ENCODE measurements around the gene DFFA.

Gene DFFA

GRCh38 chr1:10432910-10433700 is 39.2 kb downstream of the DFFA start:
- Histone ChIP-seq H3K4me3 (ENCODE audit: severe bottlenecking) (no peak overlapping the region), H3K9me3 (ENCODE audit: severe bottlenecking) (no peaks in the 10 kb centered on the region), H3K4me1 (ENCODE audit: insufficient read depth, poor library complexity, severe bottlenecking) (peaks cover 4% of the 10 kb centered on the region), H3K27me3 (ENCODE audit: insufficient read depth, poor library complexity, severe bottlenecking) (no peaks in the 10 kb centered on the region), H3K36me3 (ENCODE audit: low read depth) (peaks cover 4% of the 10 kb centered on the region; the same call in 1 of the 2 replicates), H3K27ac (ENCODE audit: poor library complexity, severe bottlenecking) (no peak overlapping the region)
- ATAC-seq (ENCODE audit: low read depth) (no peak), DNase-seq (ENCODE audit: low spot score) (no peak)
- TF ChIP-seq, protein P1, sequence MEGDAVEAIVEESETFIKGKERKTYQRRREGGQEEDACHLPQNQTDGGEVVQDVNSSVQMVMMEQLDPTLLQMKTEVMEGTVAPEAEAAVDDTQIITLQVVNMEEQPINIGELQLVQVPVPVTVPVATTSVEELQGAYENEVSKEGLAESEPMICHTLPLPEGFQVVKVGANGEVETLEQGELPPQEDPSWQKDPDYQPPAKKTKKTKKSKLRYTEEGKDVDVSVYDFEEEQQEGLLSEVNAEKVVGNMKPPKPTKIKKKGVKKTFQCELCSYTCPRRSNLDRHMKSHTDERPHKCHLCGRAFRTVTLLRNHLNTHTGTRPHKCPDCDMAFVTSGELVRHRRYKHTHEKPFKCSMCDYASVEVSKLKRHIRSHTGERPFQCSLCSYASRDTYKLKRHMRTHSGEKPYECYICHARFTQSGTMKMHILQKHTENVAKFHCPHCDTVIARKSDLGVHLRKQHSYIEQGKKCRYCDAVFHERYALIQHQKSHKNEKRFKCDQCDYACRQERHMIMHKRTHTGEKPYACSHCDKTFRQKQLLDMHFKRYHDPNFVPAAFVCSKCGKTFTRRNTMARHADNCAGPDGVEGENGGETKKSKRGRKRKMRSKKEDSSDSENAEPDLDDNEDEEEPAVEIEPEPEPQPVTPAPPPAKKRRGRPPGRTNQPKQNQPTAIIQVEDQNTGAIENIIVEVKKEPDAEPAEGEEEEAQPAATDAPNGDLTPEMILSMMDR (IDR thresholded peaks at IDR 0.05; ENCODE audit: poor library complexity, severe bottlenecking): no peak

GRCh38 chr1:10431070-10431730 is 41.1 kb downstream of the DFFA start:
- Histone ChIP-seq H3K27me3 (ENCODE audit: insufficient read depth, poor library complexity, severe bottlenecking) (no peaks in the 10 kb centered on the region), H3K36me3 (ENCODE audit: low read depth) (peaks cover 4% of the 10 kb centered on the region; the same call in 1 of the 2 replicates), H3K4me3 (ENCODE audit: severe bottlenecking) (peak overlapping the region; percentile 56), H3K4me1 (ENCODE audit: insufficient read depth, poor library complexity, severe bottlenecking) (peaks cover 4% of the 10 kb centered on the region), H3K9me3 (ENCODE audit: severe bottlenecking) (no peaks in the 10 kb centered on the region), H3K27ac (ENCODE audit: poor library complexity, severe bottlenecking) (peak overlapping the region; percentile 41)
- DNase-seq (ENCODE audit: low spot score) (no peak), ATAC-seq (ENCODE audit: low read depth) (peak; percentile 12; the same call in 2 of the 3 replicates)
- TF ChIP-seq, protein P1 (IDR thresholded peaks at IDR 0.05; ENCODE audit: poor library complexity, severe bottlenecking): no peak

DNA sequence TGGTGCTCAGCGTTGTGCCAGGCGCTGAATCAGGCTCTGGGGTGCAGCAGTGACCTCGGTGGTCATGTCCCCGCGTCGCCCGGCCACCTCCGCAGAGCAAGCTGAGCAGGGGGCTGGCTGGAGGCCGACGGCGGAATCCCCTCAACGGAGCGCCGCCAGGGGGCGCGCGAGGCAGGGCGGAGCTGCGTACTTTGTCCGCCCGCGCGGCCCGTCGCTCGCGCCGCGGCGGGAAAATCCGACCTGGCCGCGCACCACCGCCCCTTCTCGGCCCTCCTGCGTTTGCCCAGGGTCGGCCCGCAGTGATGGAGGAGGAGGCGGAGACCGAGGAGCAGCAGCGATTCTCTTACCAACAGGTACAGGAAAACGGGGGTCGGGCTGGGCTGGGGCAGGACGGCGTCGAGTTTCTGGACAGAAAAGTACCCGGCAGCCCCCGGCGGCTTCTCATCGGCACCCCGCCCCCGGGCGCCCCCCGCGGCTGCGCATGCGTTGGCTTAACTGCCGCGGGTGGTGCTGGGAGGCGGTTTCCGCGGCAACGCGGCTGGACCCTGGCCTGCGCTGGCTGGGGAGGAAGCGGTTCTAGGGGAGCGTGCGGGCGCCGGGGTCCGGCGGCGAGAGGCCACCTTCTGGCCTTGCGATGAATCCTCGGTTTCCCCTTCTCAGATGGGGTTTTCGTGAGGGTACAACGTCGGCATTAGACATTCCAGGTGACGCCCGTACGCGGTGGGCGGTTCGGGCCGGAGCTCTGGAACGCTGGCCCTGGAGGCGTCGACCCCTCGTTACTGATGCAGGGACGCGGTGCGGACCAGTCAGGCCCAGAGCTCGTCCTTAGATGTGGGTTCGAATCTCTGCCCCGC is 41.9 kb downstream of the DFFA start, which contains the start of gene CENPS:
Gene CENPS, plus strand, starts transcription at position 218 of the 854 bp plus-strand sequence. Its CDS starts 85 bp downstream, at position 303.
- Histone ChIP-seq H3K36me3 (ENCODE audit: low read depth) (peaks cover 4% of the 10 kb centered on the region; the same call in 1 of the 2 replicates), H3K9me3 (ENCODE audit: severe bottlenecking) (no peaks in the 10 kb centered on the region), H3K4me3 (ENCODE audit: severe bottlenecking) (peak within 1 kb of the TSS; percentile 56), H3K4me1 (ENCODE audit: insufficient read depth, poor library complexity, severe bottlenecking) (peaks cover 4% of the 10 kb centered on the region), H3K27me3 (ENCODE audit: insufficient read depth, poor library complexity, severe bottlenecking) (no peaks in the 10 kb centered on the region), H3K27ac (ENCODE audit: poor library complexity, severe bottlenecking) (peak within 1 kb of the TSS; percentile 41)
- TF ChIP-seq, protein P1 (IDR thresholded peaks at IDR 0.05; ENCODE audit: poor library complexity, severe bottlenecking): peak; percentile 96
- ATAC-seq (ENCODE audit: low read depth) (peak; percentile 89), DNase-seq (ENCODE audit: low spot score) (peak; percentile 87)

DNA sequence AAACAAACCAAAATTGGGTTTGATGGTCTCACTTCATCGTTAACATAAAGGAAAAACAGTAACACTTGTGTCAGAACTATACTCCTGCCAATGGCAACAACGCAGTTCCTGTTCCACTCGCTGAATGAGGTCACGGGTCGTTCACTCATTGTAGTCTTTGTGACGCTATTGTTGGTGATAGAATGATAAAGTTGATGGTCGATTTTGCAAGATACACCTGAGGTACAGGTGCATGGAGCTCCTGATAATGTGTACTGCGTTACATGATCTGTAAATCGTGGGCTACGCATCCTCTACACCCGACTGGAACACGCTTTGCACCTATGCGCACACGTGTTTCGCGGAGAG is 42.5 kb downstream of the DFFA start:
- TF ChIP-seq, protein P1 (IDR thresholded peaks at IDR 0.05; ENCODE audit: poor library complexity, severe bottlenecking): no peak
- Histone ChIP-seq H3K36me3 (ENCODE audit: low read depth) (no peaks in the 10 kb centered on the region; the same call in 1 of the 2 replicates), H3K27ac (ENCODE audit: poor library complexity, severe bottlenecking) (peak overlapping the region; percentile 41), H3K27me3 (ENCODE audit: insufficient read depth, poor library complexity, severe bottlenecking) (no peaks in the 10 kb centered on the region), H3K9me3 (ENCODE audit: severe bottlenecking) (no peaks in the 10 kb centered on the region), H3K4me1 (ENCODE audit: insufficient read depth, poor library complexity, severe bottlenecking) (peaks cover 4% of the 10 kb centered on the region), H3K4me3 (ENCODE audit: severe bottlenecking) (peak overlapping the region; percentile 56)
- DNase-seq (ENCODE audit: low spot score) (no peak), ATAC-seq (ENCODE audit: low read depth) (no peak)
